PC-9 (cell line): ENCODE data around the gene FAM219A. TPM values are rescaled to one million over a fixed set of nuclear protein-coding genes. Genes with fewer than 3 reads are reported as not detected.

Experiments used
- BruUV-seq: library from RNA; stranded (reverse); fragments of 400-500 nt; replicated peaks from 2 replicates; lab custom pipeline; 2021; lab: Mats Ljungman, UMichigan
- CTCF ChIA-PET: fragments of 300-600 bp; sonication (Branson Sonifier 250); formaldehyde crosslinking; loops from one replicate; lab custom pipeline; 2022; ENCODE audit warnings: antibody characterized with exemption; lab: Charles Lee
- POLR2A ChIA-PET: fragments of 300-600 bp; sonication (Branson Sonifier 250); formaldehyde crosslinking; loops from one replicate; lab custom pipeline; 2022; ENCODE audit warnings: antibody characterized with exemption; ENCODE audit not compliant: unreplicated experiment; lab: Charles Lee
- DNase-seq, 2 experiments: peaks; one replicate each; pipeline versions ENCODE4 v3.0.0 to v3.0.0-alpha.2; 2015 to 2022; ENCODE audit warnings: mixed read lengths in 1 of 2
- H2AFZ ChIP-seq: fragments of 200-600 bp; sonication (generic); 2 replicates; pipeline ENCODE4 v1.8.1; 2017; ENCODE audit warnings: antibody characterized with exemption
- H3F3A ChIP-seq: fragments of 200-600 bp; sonication (generic); 2 replicates; pipeline ENCODE4 v1.8.1; 2017; ENCODE audit warnings: antibody characterized with exemption, mild to moderate bottlenecking, low read depth; ENCODE audit not compliant: insufficient read depth
- H3K27ac ChIP-seq: fragments of 200-600 bp; sonication (generic); 2 replicates; pipeline ENCODE4 v1.6.1; 2016; ENCODE audit warnings: mixed run types
- H3K27me3 ChIP-seq: fragments of 200-600 bp; sonication (generic); 2 replicates; pipeline ENCODE4 v1.6.1; 2016; ENCODE audit warnings: low read depth, mixed run types; ENCODE audit not compliant: insufficient read depth
- H3K36me3 ChIP-seq: fragments of 200-600 bp; sonication (generic); 2 replicates; pipeline ENCODE4 v1.6.1; 2016; ENCODE audit warnings: low read depth, mixed run types
- H3K4me1 ChIP-seq: fragments of 200-600 bp; sonication (generic); replicated peaks from 2 replicates; pipeline ENCODE4 v1.6.1; 2016; ENCODE audit warnings: mixed run types; ENCODE audit not compliant: insufficient read depth
- H3K4me2 ChIP-seq: fragments of 200-600 bp; sonication (generic); 2 replicates; pipeline ENCODE4 v1.6.1; 2017; ENCODE audit warnings: mixed run types
- H3K4me3 ChIP-seq: fragments of 200-600 bp; sonication (generic); 2 replicates; pipeline ENCODE4 v1.6.1; 2016; ENCODE audit warnings: mixed run types
- H3K79me2 ChIP-seq: fragments of 200-600 bp; sonication (generic); 2 replicates; pipeline ENCODE4 v1.6.1; 2017; ENCODE audit warnings: low read depth, mixed run types
- H3K9me2 ChIP-seq: fragments of 200-600 bp; sonication (generic); 2 replicates; pipeline ENCODE4 v1.8.1; 2017; ENCODE audit warnings: mild to moderate bottlenecking; ENCODE audit not compliant: insufficient read depth
- H3K9me3 ChIP-seq: fragments of 200-600 bp; sonication (generic); 2 replicates; pipeline ENCODE4 v1.8.1; 2016; ENCODE audit warnings: low read depth; ENCODE audit not compliant: insufficient read depth
- H4K20me1 ChIP-seq: fragments of 200-600 bp; sonication (generic); 2 replicates; pipeline ENCODE4 v1.8.1; 2017; ENCODE audit not compliant: insufficient read depth
- CTCF ChIP-seq: fragments of 200-600 bp; sonication (generic); conservative IDR thresholded peaks from 2 replicates; pipeline ENCODE4 v1.6.1; 2017; ENCODE audit warnings: mixed run types, antibody characterized with exemption, mild to moderate bottlenecking, moderate library complexity
- EZH2 ChIP-seq: fragments of 200-600 bp; sonication (generic); IDR thresholded peaks from 2 replicates; pipeline ENCODE4 v1.8.0; 2017; ENCODE audit warnings: antibody characterized with exemption, low read depth
- intact Hi-C: fragments of 100-400 bp; cut with micrococcal nuclease; formaldehyde crosslinking; loops from one replicate; pipeline ENCODE4 v1.10.0; 2022; ENCODE audit not compliant: unreplicated experiment
- total RNA-seq: library from RNA; stranded (reverse); gene quantifications from 2 replicates; pipeline ENCODE4 v1.2.3, GENCODE V29; 2021

The FAM219A gene
- total RNA-seq, 1 experiment from 2014 or later: 15.6 TPM

- no peaks in the 10 kb centered on the region for H4K20me1 ChIP-seq
- H2AFZ ChIP-seq: no peak overlapping the region
- H3F3A ChIP-seq: no peaks in the 10 kb centered on the region
- H3K4me2 ChIP-seq: no peak overlapping the region
- no TSS peak for BruUV-seq
- CTCF ChIA-PET: no interaction called here
- no peak for TF ChIP-seq EZH2
- TF ChIP-seq CTCF: no peak
- no peaks in the 10 kb centered on the region for H3K79me2 ChIP-seq
- no peaks in the 10 kb centered on the region for H3K27me3 ChIP-seq
- no peaks in the 10 kb centered on the region for H3K9me3 ChIP-seq
- H3K36me3 ChIP-seq: no peaks in the 10 kb centered on the region
- DNase-seq: no peak
- no peak overlapping the region for H3K4me3 ChIP-seq
- peaks cover 7% of the 10 kb centered on the region; the same call in 1 of the 2 replicates for H3K4me1 ChIP-seq
- intact Hi-C loops: loop anchor here (10.0 kb wide), 1 partner anchor 447 kb away; no protein-coding TSS in a partner anchor
- POLR2A ChIA-PET: no interaction called here
- no peaks in the 10 kb centered on the region for H3K9me2 ChIP-seq
- H3K27ac ChIP-seq: no peak overlapping the region
Measured at GRCh38 chr9:34371886-34372466, 86.4 kb downstream of the FAM219A start.

GRCh38 chr9:34370970-34371880, 87.1 kb downstream of the FAM219A start:
- TF ChIP-seq CTCF (no peak), EZH2 (no peak)
- intact Hi-C loops: loop anchor here (10.0 kb wide), 1 partner anchor 446 kb away; no protein-coding TSS in a partner anchor
- ChIA-PET CTCF (no interaction called here), POLR2A (no interaction called here)
- no TSS peak for BruUV-seq
- Histone ChIP-seq H4K20me1 (no peaks in the 10 kb centered on the region), H3F3A (no peaks in the 10 kb centered on the region), H3K4me1 (peaks cover 7% of the 10 kb centered on the region; the same call in 1 of the 2 replicates), H3K27me3 (no peaks in the 10 kb centered on the region), H3K36me3 (no peaks in the 10 kb centered on the region), H3K4me2 (no peak overlapping the region), H2AFZ (no peak overlapping the region), H3K9me2 (no peaks in the 10 kb centered on the region), H3K27ac (no peak overlapping the region), H3K9me3 (no peaks in the 10 kb centered on the region), H3K4me3 (no peak overlapping the region), H3K79me2 (no peaks in the 10 kb centered on the region)
- no peak for DNase-seq

GRCh38 chr9:34370335-34370969, 87.9 kb downstream of the FAM219A start:
- no TSS peak for BruUV-seq
- no peaks in the 10 kb centered on the region for H3K9me2 ChIP-seq
- DNase-seq: no peak
- H3K27ac ChIP-seq: no peak overlapping the region
- no peaks in the 10 kb centered on the region; the same call in 1 of the 2 replicates for H3K4me1 ChIP-seq
- no peaks in the 10 kb centered on the region for H3F3A ChIP-seq
- H4K20me1 ChIP-seq: no peaks in the 10 kb centered on the region
- intact Hi-C loops: loop anchor here (10.0 kb wide), 1 partner anchor 446 kb away; no protein-coding TSS in a partner anchor
- TF ChIP-seq CTCF (no peak), EZH2 (no peak)
- CTCF ChIA-PET: no interaction called here
- H3K4me3 ChIP-seq: no peak overlapping the region
- POLR2A ChIA-PET: no interaction called here
- no peak overlapping the region for H2AFZ ChIP-seq
- no peaks in the 10 kb centered on the region for H3K79me2 ChIP-seq
- no peak overlapping the region for H3K4me2 ChIP-seq
- H3K27me3 ChIP-seq: no peaks in the 10 kb centered on the region
- no peaks in the 10 kb centered on the region for H3K9me3 ChIP-seq
- H3K36me3 ChIP-seq: no peaks in the 10 kb centered on the region
